Measurements from ENCODE around the gene OR51V1.

GRCh38 chr11:5225480-5225871, 25.0 kb upstream of the OR51V1 start:
- TF ChIP-seq CTCF (IDR thresholded peaks at IDR 0.05) (no peak), ZFX (IDR thresholded peaks at IDR 0.05; ENCODE audit: borderline replicate concordance) (no peak)
